HK-2 (cell line): Measurements from ENCODE around the gene IQCK.
"Not testable (repeated sequence)": the region's sequence is repeated elsewhere in the genome, so short reads cannot be mapped to it uniquely, and the experiment has no call there.

Experiments used
- DNase-seq: peaks from one replicate; pipeline ENCODE4 v3.0.0-alpha.2; 2018; ENCODE audit not compliant: unreplicated experiment

IQCK gene

GRCh38 chr16:19717741-19718623 is at the start of gene IQCK, which contains the start of gene KNOP1:
Gene IQCK, plus strand, starts transcription at chr16:19718271. Its CDS starts 36 bp downstream, at chr16:19718307.
Gene KNOP1, minus strand, starts transcription at chr16:19718227. Its CDS starts 3,192 bp downstream, at chr16:19715035.
- DNase-seq, result peak; percentile 82

GRCh38 chr16:19672378-19672777 is 45.7 kb upstream of the IQCK start:
- DNase-seq, result no peak

GRCh38 chr16:19674485-19674884 is 43.6 kb upstream of the IQCK start:
- DNase-seq, result no peak

GRCh38 chr16:19677402-19677801 is 40.7 kb upstream of the IQCK start:
- DNase-seq, result no peak

GRCh38 chr16:19678804-19679203 is 39.3 kb upstream of the IQCK start:
- no peak for DNase-seq

- DNase-seq, result not testable (repeated sequence)
Observed at GRCh38 chr16:19679281-19679680, 38.8 kb upstream of the IQCK start.

GRCh38 chr16:19680881-19681340 is 37.2 kb upstream of the IQCK start:
- DNase-seq, result no peak

GRCh38 chr16:19681637-19682036 is 36.4 kb upstream of the IQCK start:
- DNase-seq, result no peak

GRCh38 chr16:19683453-19684236 is 34.4 kb upstream of the IQCK start:
- DNase-seq, result no peak

- no peak for DNase-seq
Observed at GRCh38 chr16:19685176-19685575, 32.9 kb upstream of the IQCK start.

- DNase-seq, result no peak
Observed at GRCh38 chr16:19687279-19687678, 30.8 kb upstream of the IQCK start.

GRCh38 chr16:19688396-19689024 is 29.6 kb upstream of the IQCK start:
- DNase-seq, result no peak

- DNase-seq, result no peak
Observed at GRCh38 chr16:19689342-19689741, 28.7 kb upstream of the IQCK start.

- DNase-seq, result no peak
Observed at GRCh38 chr16:19690196-19690595, 27.9 kb upstream of the IQCK start.

GRCh38 chr16:19691161-19691711 is 26.8 kb upstream of the IQCK start:
- DNase-seq, result no peak

- no peak for DNase-seq
Observed at GRCh38 chr16:19694989-19695388, 23.1 kb upstream of the IQCK start.

- DNase-seq, result no peak
Observed at GRCh38 chr16:19696328-19696727, 21.7 kb upstream of the IQCK start.

GRCh38 chr16:19696961-19697360 is 21.1 kb upstream of the IQCK start:
- no peak for DNase-seq

GRCh38 chr16:19697756-19698318 is 20.2 kb upstream of the IQCK start:
- DNase-seq, result no peak

GRCh38 chr16:19698480-19699465 is 19.3 kb upstream of the IQCK start:
- DNase-seq, result no peak
